Measurements from ENCODE around the gene TCF4. TPM values are rescaled to one million over a fixed set of nuclear protein-coding genes. Genes with fewer than 3 reads are reported as not detected.

The TCF4 gene
- polyA plus RNA-seq, 2 donors = 3.7 to 4.8 TPM

- no peaks in the 10 kb centered on the region for H3K36me3 ChIP-seq (ENCODE audit: control insufficient read depth in 2 of 2, insufficient read depth in 2 of 2, low read length in 1 of 2)
- peaks cover 0 to 3% of the 10 kb centered on the region in 2 donors for H3K9me3 ChIP-seq (ENCODE audit: control insufficient read depth in 2 of 2, insufficient read depth in 1 of 2, low read depth in 1 of 2, low read length in 1 of 2)
- H3K27ac ChIP-seq (ENCODE audit: low read depth in 2 of 2, low read length in 1 of 2) = no peak overlapping the region
- no peaks in the 10 kb centered on the region for H3K4me1 ChIP-seq (ENCODE audit: control insufficient read depth in 2 of 2, insufficient read depth in 2 of 2, low read length in 1 of 2)
- 79 to 80% methylated on average over 1 of the region's 1 CpG for WGBS, 2 donors
- H3K4me3 ChIP-seq (ENCODE audit: low read depth in 1 of 2, low read length in 2 of 2) = no peak overlapping the region
- H3K27me3 ChIP-seq (ENCODE audit: control insufficient read depth in 1 of 2, insufficient read depth in 2 of 2, low read length in 2 of 2) = no peaks in the 10 kb centered on the region
Measured at GRCh38 chr18:55444536-55444935, 143.5 kb downstream of the TCF4 start.

GRCh38 chr18:55443776-55444175 lies 144.2 kb downstream of the TCF4 start:
- H3K27ac ChIP-seq (ENCODE audit: low read depth in 2 of 2, low read length in 1 of 2) = no peak overlapping the region
- WGBS, 2 donors = 96 to 97% methylated on average over 3 of the region's 3 CpGs
- no peak overlapping the region for H3K4me3 ChIP-seq (ENCODE audit: low read depth in 1 of 2, low read length in 2 of 2)
- no peaks in the 10 kb centered on the region for H3K4me1 ChIP-seq (ENCODE audit: control insufficient read depth in 2 of 2, insufficient read depth in 2 of 2, low read length in 1 of 2)
- H3K9me3 ChIP-seq (ENCODE audit: control insufficient read depth in 2 of 2, insufficient read depth in 1 of 2, low read depth in 1 of 2, low read length in 1 of 2) = peaks cover 0 to 3% of the 10 kb centered on the region in 2 donors
- H3K27me3 ChIP-seq (ENCODE audit: control insufficient read depth in 1 of 2, insufficient read depth in 2 of 2, low read length in 2 of 2) = no peaks in the 10 kb centered on the region
- H3K36me3 ChIP-seq (ENCODE audit: control insufficient read depth in 2 of 2, insufficient read depth in 2 of 2, low read length in 1 of 2) = no peaks in the 10 kb centered on the region

- H3K9me3 ChIP-seq (ENCODE audit: control insufficient read depth in 2 of 2, insufficient read depth in 1 of 2, low read depth in 1 of 2, low read length in 1 of 2) = peaks cover 0 to 3% of the 10 kb centered on the region in 2 donors
- H3K27me3 ChIP-seq (ENCODE audit: control insufficient read depth in 1 of 2, insufficient read depth in 2 of 2, low read length in 2 of 2) = no peaks in the 10 kb centered on the region
- H3K4me3 ChIP-seq (ENCODE audit: low read depth in 1 of 2, low read length in 2 of 2) = no peak overlapping the region
- no peak overlapping the region for H3K27ac ChIP-seq (ENCODE audit: low read depth in 2 of 2, low read length in 1 of 2)
- no peaks in the 10 kb centered on the region for H3K4me1 ChIP-seq (ENCODE audit: control insufficient read depth in 2 of 2, insufficient read depth in 2 of 2, low read length in 1 of 2)
- no peaks in the 10 kb centered on the region for H3K36me3 ChIP-seq (ENCODE audit: control insufficient read depth in 2 of 2, insufficient read depth in 2 of 2, low read length in 1 of 2)
- WGBS, 2 donors = 89 to 91% methylated on average over 4 of the region's 4 CpGs
Measured at GRCh38 chr18:55442561-55442960, 145.4 kb downstream of the TCF4 start.

GRCh38 chr18:55440988-55441387 lies 147.0 kb downstream of the TCF4 start:
- H3K36me3 ChIP-seq (ENCODE audit: control insufficient read depth in 2 of 2, insufficient read depth in 2 of 2, low read length in 1 of 2) = no peaks in the 10 kb centered on the region
- peaks cover 0 to 2% of the 10 kb centered on the region in 2 donors for H3K9me3 ChIP-seq (ENCODE audit: control insufficient read depth in 2 of 2, insufficient read depth in 1 of 2, low read depth in 1 of 2, low read length in 1 of 2)
- H3K27me3 ChIP-seq (ENCODE audit: control insufficient read depth in 1 of 2, insufficient read depth in 2 of 2, low read length in 2 of 2) = no peaks in the 10 kb centered on the region
- H3K27ac ChIP-seq (ENCODE audit: low read depth in 2 of 2, low read length in 1 of 2) = no peak overlapping the region
- no peak overlapping the region for H3K4me3 ChIP-seq (ENCODE audit: low read depth in 1 of 2, low read length in 2 of 2)
- no peaks in the 10 kb centered on the region for H3K4me1 ChIP-seq (ENCODE audit: control insufficient read depth in 2 of 2, insufficient read depth in 2 of 2, low read length in 1 of 2)

- Histone ChIP-seq H3K9me3 (ENCODE audit: control insufficient read depth in 2 of 2, insufficient read depth in 1 of 2, low read depth in 1 of 2, low read length in 1 of 2) (no peaks in the 10 kb centered on the region), H3K36me3 (ENCODE audit: control insufficient read depth in 2 of 2, insufficient read depth in 2 of 2, low read length in 1 of 2) (no peaks in the 10 kb centered on the region), H3K4me3 (ENCODE audit: low read depth in 1 of 2, low read length in 2 of 2) (no peak overlapping the region), H3K27me3 (ENCODE audit: control insufficient read depth in 1 of 2, insufficient read depth in 2 of 2, low read length in 2 of 2) (no peaks in the 10 kb centered on the region), H3K27ac (ENCODE audit: low read depth in 2 of 2, low read length in 1 of 2) (no peak overlapping the region), H3K4me1 (ENCODE audit: control insufficient read depth in 2 of 2, insufficient read depth in 2 of 2, low read length in 1 of 2) (no peaks in the 10 kb centered on the region)
- 83 to 86% methylated on average over 3 of the region's 3 CpGs for WGBS, 2 donors
Measured at GRCh38 chr18:55439056-55439455, 148.9 kb downstream of the TCF4 start.

GRCh38 chr18:55435592-55435991 lies 152.4 kb downstream of the TCF4 start:
- no peak overlapping the region for H3K27ac ChIP-seq (ENCODE audit: low read depth in 2 of 2, low read length in 1 of 2)
- H3K4me1 ChIP-seq (ENCODE audit: control insufficient read depth in 2 of 2, insufficient read depth in 2 of 2, low read length in 1 of 2) = no peaks in the 10 kb centered on the region
- H3K36me3 ChIP-seq (ENCODE audit: control insufficient read depth in 2 of 2, insufficient read depth in 2 of 2, low read length in 1 of 2) = no peaks in the 10 kb centered on the region
- no peaks in the 10 kb centered on the region for H3K9me3 ChIP-seq (ENCODE audit: control insufficient read depth in 2 of 2, insufficient read depth in 1 of 2, low read depth in 1 of 2, low read length in 1 of 2)
- H3K27me3 ChIP-seq (ENCODE audit: control insufficient read depth in 1 of 2, insufficient read depth in 2 of 2, low read length in 2 of 2) = no peaks in the 10 kb centered on the region
- H3K4me3 ChIP-seq (ENCODE audit: low read depth in 1 of 2, low read length in 2 of 2) = no peak overlapping the region
- WGBS, 2 donors = 93 to 100% methylated on average over 1 of the region's 1 CpG

GRCh38 chr18:55433648-55434047 lies 154.3 kb downstream of the TCF4 start:
- Histone ChIP-seq H3K27me3 (ENCODE audit: control insufficient read depth in 1 of 2, insufficient read depth in 2 of 2, low read length in 2 of 2) (no peaks in the 10 kb centered on the region), H3K27ac (ENCODE audit: low read depth in 2 of 2, low read length in 1 of 2) (no peak overlapping the region), H3K4me3 (ENCODE audit: low read depth in 1 of 2, low read length in 2 of 2) (no peak overlapping the region), H3K4me1 (ENCODE audit: control insufficient read depth in 2 of 2, insufficient read depth in 2 of 2, low read length in 1 of 2) (no peaks in the 10 kb centered on the region), H3K9me3 (ENCODE audit: control insufficient read depth in 2 of 2, insufficient read depth in 1 of 2, low read depth in 1 of 2, low read length in 1 of 2) (no peaks in the 10 kb centered on the region), H3K36me3 (ENCODE audit: control insufficient read depth in 2 of 2, insufficient read depth in 2 of 2, low read length in 1 of 2) (no peaks in the 10 kb centered on the region)
- 85 to 93% methylated on average over 5 of the region's 5 CpGs for WGBS, 2 donors

- WGBS, 2 donors = 72 to 76% methylated on average over 2 of the region's 2 CpGs
- H3K4me1 ChIP-seq (ENCODE audit: control insufficient read depth in 2 of 2, insufficient read depth in 2 of 2, low read length in 1 of 2) = no peaks in the 10 kb centered on the region
Measured at GRCh38 chr18:55433140-55433539, 154.9 kb downstream of the TCF4 start.

GRCh38 chr18:55432307-55433040 lies 155.5 kb downstream of the TCF4 start:
- Histone ChIP-seq H3K27me3 (ENCODE audit: control insufficient read depth in 1 of 2, insufficient read depth in 2 of 2, low read length in 2 of 2) (no peaks in the 10 kb centered on the region), H3K9me3 (ENCODE audit: control insufficient read depth in 2 of 2, insufficient read depth in 1 of 2, low read depth in 1 of 2, low read length in 1 of 2) (no peaks in the 10 kb centered on the region), H3K36me3 (ENCODE audit: control insufficient read depth in 2 of 2, insufficient read depth in 2 of 2, low read length in 1 of 2) (no peaks in the 10 kb centered on the region), H3K27ac (ENCODE audit: low read depth in 2 of 2, low read length in 1 of 2) (no peak overlapping the region), H3K4me1 (ENCODE audit: control insufficient read depth in 2 of 2, insufficient read depth in 2 of 2, low read length in 1 of 2) (no peaks in the 10 kb centered on the region), H3K4me3 (ENCODE audit: low read depth in 1 of 2, low read length in 2 of 2) (no peak overlapping the region)
- WGBS, 2 donors = 85 to 88% methylated on average over 3 of the region's 3 CpGs

More at GRCh38 chr18:55433140-55433539, 154.9 kb downstream of the TCF4 start:
- Histone ChIP-seq H3K27ac (ENCODE audit: low read depth in 2 of 2, low read length in 1 of 2) (no peak overlapping the region), H3K27me3 (ENCODE audit: control insufficient read depth in 1 of 2, insufficient read depth in 2 of 2, low read length in 2 of 2) (no peaks in the 10 kb centered on the region), H3K9me3 (ENCODE audit: control insufficient read depth in 2 of 2, insufficient read depth in 1 of 2, low read depth in 1 of 2, low read length in 1 of 2) (no peaks in the 10 kb centered on the region), H3K4me3 (ENCODE audit: low read depth in 1 of 2, low read length in 2 of 2) (no peak overlapping the region), H3K36me3 (ENCODE audit: control insufficient read depth in 2 of 2, insufficient read depth in 2 of 2, low read length in 1 of 2) (no peaks in the 10 kb centered on the region)

- WGBS, 2 donors = 41 to 56% methylated on average over 2 of the region's 2 CpGs
- Histone ChIP-seq H3K4me1 (ENCODE audit: control insufficient read depth in 2 of 2, insufficient read depth in 2 of 2, low read length in 1 of 2) (no peaks in the 10 kb centered on the region), H3K36me3 (ENCODE audit: control insufficient read depth in 2 of 2, insufficient read depth in 2 of 2, low read length in 1 of 2) (no peaks in the 10 kb centered on the region), H3K9me3 (ENCODE audit: control insufficient read depth in 2 of 2, insufficient read depth in 1 of 2, low read depth in 1 of 2, low read length in 1 of 2) (no peaks in the 10 kb centered on the region), H3K4me3 (ENCODE audit: low read depth in 1 of 2, low read length in 2 of 2) (no peak overlapping the region), H3K27ac (ENCODE audit: low read depth in 2 of 2, low read length in 1 of 2) (no peak overlapping the region), H3K27me3 (ENCODE audit: control insufficient read depth in 1 of 2, insufficient read depth in 2 of 2, low read length in 2 of 2) (no peaks in the 10 kb centered on the region)
Measured at GRCh38 chr18:55430026-55430425, 158.0 kb downstream of the TCF4 start.

All from esophagus (tissue), 2 donors.